Measurements from ENCODE around the gene NOTUM.

NOTUM gene

DNA sequence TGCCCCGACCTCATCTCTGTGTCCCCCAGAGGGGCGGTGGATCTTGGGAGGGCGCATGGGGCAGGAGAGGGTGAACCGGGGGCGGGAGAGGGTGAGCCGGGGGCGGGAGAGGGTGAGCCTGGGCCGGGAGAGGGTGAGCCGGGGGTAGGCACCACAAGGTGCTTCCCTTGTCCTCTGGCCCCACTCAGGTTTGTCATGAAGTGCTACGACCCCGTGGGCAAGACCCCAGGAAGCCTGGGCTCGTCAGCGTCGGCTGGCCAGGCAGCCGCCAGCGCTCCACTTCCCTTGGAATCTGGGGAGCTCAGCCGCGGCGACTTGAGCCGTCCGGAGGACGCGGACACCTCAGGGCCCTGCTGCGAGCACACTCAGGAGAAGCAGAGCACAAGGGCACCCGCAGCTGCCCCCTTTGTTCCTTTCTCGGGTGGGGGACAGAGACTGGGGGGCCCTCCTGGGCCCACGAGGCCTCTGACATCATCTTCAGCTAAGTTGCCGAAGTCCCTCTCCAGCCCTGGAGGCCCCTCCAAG lies 35.3 kb upstream of the NOTUM start:
- no peak for DNase-seq (ENCODE audit: low read depth)
- TF ChIP-seq, protein P1, sequence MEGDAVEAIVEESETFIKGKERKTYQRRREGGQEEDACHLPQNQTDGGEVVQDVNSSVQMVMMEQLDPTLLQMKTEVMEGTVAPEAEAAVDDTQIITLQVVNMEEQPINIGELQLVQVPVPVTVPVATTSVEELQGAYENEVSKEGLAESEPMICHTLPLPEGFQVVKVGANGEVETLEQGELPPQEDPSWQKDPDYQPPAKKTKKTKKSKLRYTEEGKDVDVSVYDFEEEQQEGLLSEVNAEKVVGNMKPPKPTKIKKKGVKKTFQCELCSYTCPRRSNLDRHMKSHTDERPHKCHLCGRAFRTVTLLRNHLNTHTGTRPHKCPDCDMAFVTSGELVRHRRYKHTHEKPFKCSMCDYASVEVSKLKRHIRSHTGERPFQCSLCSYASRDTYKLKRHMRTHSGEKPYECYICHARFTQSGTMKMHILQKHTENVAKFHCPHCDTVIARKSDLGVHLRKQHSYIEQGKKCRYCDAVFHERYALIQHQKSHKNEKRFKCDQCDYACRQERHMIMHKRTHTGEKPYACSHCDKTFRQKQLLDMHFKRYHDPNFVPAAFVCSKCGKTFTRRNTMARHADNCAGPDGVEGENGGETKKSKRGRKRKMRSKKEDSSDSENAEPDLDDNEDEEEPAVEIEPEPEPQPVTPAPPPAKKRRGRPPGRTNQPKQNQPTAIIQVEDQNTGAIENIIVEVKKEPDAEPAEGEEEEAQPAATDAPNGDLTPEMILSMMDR (IDR thresholded peaks at IDR 0.05; ENCODE audit: insufficient read depth, low read depth, low read length, missing control alignments), result no peak
- H3K4me3 ChIP-seq (ENCODE audit: low read depth, low read length), result no peak overlapping the region

DNA sequence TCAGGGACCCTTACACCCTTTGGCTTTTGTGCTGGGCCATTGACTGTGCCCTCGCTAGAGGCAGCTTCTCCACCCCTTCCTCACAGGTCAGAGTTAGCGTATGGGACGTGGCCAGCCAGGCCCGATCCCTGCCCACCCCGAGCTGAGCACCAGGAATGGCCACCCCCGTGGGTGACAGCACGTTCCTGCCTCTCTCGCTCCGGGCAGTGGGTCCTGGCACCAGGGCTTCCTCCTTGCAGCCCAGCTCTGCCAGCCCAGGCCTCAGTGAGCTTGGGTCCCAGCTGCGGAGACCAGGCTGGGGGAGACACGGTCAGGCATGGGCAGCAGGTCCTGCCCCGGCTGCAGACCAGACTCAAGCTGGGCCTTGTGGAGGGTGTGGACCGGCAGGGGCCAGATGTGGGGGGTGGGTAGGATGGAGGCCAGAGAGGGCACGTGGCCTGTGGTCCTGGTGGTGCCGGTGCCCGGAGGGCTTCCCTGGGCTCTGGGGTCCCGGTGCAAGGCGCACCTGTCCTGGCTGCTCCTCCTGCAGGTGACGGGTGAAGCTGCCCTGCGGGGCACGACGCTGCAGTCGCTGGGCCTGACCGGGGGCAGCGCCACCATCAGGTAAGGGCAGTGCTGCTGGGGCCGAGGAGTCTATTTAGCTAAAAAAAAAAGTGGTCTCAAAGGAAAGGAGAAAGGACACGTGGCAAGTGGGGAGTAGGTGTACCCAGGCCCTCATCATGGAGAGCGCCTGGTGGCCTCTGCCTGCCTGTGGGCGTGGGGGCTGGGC lies 34.7 kb upstream of the NOTUM start:
- TF ChIP-seq, protein P1 (IDR thresholded peaks at IDR 0.05; ENCODE audit: insufficient read depth, low read depth, low read length, missing control alignments), result no peak
- no peak for DNase-seq (ENCODE audit: low read depth)
- H3K4me3 ChIP-seq (ENCODE audit: low read depth, low read length), result no peak overlapping the region

DNA sequence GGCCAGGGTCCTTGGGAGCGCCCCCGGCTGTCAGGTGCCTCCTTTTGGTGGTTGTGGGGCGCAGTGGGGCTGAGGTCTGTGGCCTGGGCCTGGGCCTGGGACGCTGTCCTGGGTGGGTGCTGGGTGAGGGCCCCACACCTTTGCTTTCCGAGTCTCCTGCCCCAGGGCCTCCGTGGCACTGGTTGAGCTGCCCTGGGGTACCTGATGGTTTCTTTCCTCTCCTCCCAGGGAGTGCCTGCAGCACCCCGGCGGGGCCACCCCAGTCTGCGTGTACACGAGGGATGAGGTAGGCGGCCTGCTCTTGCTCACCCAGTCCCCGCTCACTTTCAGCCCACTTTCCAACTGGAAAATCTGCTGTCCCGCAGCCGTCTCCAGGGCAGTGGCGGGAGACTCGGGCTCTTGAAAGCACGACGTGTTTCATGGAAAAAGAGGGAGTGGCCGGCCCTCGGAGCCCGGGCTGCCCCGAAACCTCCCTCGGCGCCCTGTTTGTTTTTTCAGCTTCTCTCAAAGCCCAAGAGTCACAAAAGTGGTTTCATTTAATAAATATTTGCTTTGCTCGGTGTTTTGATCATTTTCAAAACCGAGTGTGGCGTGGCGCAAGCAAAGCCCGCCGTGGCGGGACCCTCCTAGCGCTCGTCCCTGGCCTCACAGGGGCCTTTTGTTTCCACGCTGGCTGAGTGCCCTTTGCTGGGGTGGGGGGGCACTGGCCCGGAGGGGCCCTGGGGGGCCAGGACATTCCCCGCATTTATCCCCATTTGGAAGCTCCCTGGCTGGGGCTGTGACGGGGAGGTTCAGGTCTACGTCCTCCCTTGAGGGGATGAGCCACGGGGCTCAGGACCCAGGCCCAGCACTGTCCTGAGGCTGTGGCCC lies 33.8 kb upstream of the NOTUM start:
- TF ChIP-seq, protein P1 (IDR thresholded peaks at IDR 0.05; ENCODE audit: insufficient read depth, low read depth, low read length, missing control alignments), result no peak
- no peak for DNase-seq (ENCODE audit: low read depth)
- no peak overlapping the region for H3K4me3 ChIP-seq (ENCODE audit: low read depth, low read length)

DNA sequence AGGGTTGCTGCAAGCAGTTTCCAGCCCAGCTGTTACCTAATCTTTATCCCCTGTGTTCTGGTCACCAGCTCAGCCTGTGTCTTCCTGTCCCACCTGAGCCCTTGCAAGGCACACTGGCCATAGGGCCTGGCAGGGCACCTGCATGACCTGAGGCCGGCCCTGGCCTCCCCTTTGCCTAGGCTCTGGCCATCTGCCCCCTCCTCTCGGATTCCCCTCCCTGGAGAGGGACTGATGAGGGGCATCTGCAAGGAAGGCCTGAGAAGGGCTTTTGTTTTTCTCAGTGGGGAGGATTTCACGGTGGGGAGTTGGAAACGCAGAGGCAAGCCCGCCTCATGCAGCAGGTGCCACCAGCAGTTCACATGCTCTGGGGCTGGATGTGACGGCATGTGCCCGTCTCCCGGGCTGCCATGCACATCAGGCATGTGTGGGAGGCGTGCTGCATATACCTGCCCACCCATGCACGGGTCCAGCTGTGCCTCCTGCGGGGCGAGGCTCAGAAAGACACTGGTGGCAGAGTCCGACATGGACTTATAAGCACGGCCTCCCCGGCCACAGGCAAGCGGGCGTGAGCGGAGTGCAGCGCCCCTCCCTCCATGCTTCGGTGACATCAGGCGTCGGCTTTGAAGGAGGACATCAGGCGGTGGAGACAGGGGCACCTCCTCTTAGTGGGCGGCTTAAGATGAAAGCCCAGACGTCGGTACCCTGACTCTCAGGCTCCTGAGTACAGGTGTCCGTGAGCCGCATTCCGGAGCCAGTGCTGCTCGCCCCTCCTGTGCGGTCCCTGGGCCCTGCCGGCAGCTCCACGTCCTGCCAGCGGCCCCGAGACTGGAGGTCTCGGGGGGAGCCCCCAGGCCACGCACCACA lies 33.0 kb upstream of the NOTUM start:
- DNase-seq (ENCODE audit: low read depth), result no peak
- no peak overlapping the region for H3K4me3 ChIP-seq (ENCODE audit: low read depth, low read length)

GRCh38 chr17:81992306-81993102 lies 31.5 kb upstream of the NOTUM start:
- TF ChIP-seq, protein P1 (IDR thresholded peaks at IDR 0.05; ENCODE audit: insufficient read depth, low read depth, low read length, missing control alignments), result no peak
- H3K4me3 ChIP-seq (ENCODE audit: low read depth, low read length), result no peak overlapping the region
- DNase-seq (ENCODE audit: low read depth), result no peak

More for the DNA sequence above, 33.0 kb upstream of the NOTUM start:
- TF ChIP-seq, protein P1 (IDR thresholded peaks at IDR 0.05; ENCODE audit: insufficient read depth, low read depth, low read length, missing control alignments), result no peak
